ENCODE results near the gene PTPN9. TPM values are rescaled to one million over a fixed set of nuclear protein-coding genes. Genes with fewer than 3 reads are reported as not detected.
"Not testable (repeated sequence)": the region's sequence is repeated elsewhere in the genome, so short reads cannot be mapped to it uniquely, and the experiment has no call there.

The PTPN9 gene
- total and polyA plus RNA-seq, 7 experiments from 2014 or later, result 11.2 to 35.6 (median 15.7) TPM

DNA sequence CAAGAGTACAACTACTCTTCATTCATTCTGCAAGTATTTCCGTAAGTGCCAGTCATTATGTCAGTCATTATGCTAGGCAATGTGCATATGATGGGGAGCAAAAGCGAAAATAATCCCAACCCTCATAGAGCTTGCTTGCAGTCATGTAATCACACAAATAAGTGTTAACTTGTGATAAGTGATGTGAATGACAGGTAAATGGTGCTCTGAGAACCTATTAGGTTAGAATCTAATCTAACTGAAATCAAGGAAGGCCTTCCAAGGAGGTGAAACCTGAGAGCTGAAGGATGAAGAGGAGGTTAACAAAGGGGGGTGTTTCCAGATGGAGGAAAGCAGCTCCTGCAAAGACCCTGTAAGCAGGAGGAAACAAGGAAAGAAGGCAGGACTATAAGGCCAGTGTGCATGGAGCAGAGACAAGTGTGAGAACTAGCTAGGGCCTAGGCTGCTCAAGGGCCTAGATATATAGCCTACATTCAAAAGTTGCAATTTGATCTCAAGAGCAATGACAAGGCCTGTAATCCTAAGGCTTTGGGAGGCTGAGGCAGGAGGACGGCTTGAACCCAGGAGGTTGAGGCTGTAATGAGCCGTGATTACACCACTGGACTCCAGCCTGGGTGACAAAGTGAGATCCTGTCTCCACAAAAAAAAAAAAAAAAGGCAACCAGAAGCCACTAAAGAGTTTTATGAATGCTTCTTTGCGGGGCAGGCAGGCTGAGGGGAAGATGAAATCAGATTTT, 5.3 kb downstream of the PTPN9 start:
- Mint-ChIP-seq H3K9me3 (peaks cover 0 to 2% (median 0%) of the 10 kb centered on the region in 11 donors), H3K4me3 (peak overlapping the region in 1 of 10 donors; percentile 12), H3K36me3 (peaks cover 0 to 12% (median 4%) of the 10 kb centered on the region in 5 donors), H3K27ac (peak overlapping the region; percentile 5 to 87 (median 28)), H3K27me3 (no peaks in the 10 kb centered on the region), H3K4me1 (peaks cover 20 to 37% (median 32%) of the 10 kb centered on the region in 7 donors)
- ChIA-PET CTCF (interaction anchor here (0.7 to 1.0 kb wide), 2 partner anchors 34 to 66 kb away, joined by 3 read pairs; partner anchors contain the start of gene IMP3), POLR2A (interaction anchor here (0.5 to 1.7 kb wide), 3 partner anchors 33 to 68 kb away, joined by 3 to 5 read pairs (median 3); no protein-coding TSS in a partner anchor)
- H3K9me3 ChIP-seq (ENCODE audit: control insufficient read depth in 2 of 3, low read length in 3 of 3), result no peaks in the 10 kb centered on the region
- DNase-seq (no peak), ATAC-seq (no peak)
- no peak overlapping the region for H3K4me3 ChIP-seq (ENCODE audit: low read length)
- H3K36me3 ChIP-seq (ENCODE audit: control insufficient read depth in 2 of 3, insufficient read depth in 3 of 3, low read length in 3 of 3), result no peaks in the 10 kb centered on the region
- peaks cover 3 to 11% of the 10 kb centered on the region in 2 donors for H3K4me1 ChIP-seq (ENCODE audit: control insufficient read depth in 2 of 2, insufficient read depth in 2 of 2, low read length in 2 of 2)
- H3K27me3 ChIP-seq (ENCODE audit: control insufficient read depth in 2 of 2, insufficient read depth in 2 of 2, low read length in 2 of 2), result no peaks in the 10 kb centered on the region
- intact Hi-C loops (cut with micrococcal nuclease), result loop anchor here in 1 of 2 donors (10.0 kb wide), 1 partner anchor 209 kb away; the partner anchor contains the start of gene MAN2C1
- no peak overlapping the region for H3K27ac ChIP-seq (ENCODE audit: low read depth, low read length)

DNA sequence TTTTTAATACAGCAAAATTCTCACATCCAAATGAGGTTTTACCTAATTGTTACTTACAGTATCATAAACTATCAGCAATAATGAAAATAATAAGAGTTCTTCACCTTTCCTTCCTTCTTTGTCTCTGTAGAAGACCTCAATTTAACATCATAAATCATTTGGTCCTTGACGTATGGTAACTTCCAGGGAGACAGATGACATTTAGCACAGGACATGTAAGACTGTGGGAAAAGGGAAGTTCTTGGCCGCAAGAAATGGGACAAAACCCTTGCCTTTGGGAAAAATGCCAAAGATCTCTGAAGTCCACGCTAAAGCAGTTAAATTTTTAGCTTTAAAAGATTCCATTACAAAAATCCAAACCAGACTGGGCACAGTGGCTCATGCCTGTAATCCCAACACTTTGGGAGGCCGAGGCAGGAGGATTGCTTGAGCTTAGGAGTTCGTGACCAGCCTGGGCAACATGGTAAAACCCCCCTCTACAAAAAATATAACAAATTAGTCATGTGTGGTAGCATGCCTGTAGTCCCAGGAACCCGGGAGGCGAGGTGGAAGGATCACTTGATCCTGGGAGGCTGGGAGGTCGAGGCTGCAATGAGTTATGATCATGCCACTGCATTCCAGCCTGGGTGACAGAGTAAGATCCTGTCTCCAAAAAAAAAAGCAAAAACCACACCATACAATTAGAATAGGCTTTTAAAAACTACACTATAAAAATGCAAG, 8.8 kb downstream of the PTPN9 start:
- Histone ChIP-seq H3K27ac (ENCODE audit: low read depth, low read length) (no peak overlapping the region), H3K27me3 (ENCODE audit: control insufficient read depth in 2 of 2, insufficient read depth in 2 of 2, low read length in 2 of 2) (no peaks in the 10 kb centered on the region), H3K4me3 (ENCODE audit: low read length) (no peak overlapping the region), H3K4me1 (ENCODE audit: control insufficient read depth in 2 of 2, insufficient read depth in 2 of 2, low read length in 2 of 2) (no peaks in the 10 kb centered on the region), H3K9me3 (ENCODE audit: control insufficient read depth in 2 of 3, low read length in 3 of 3) (no peaks in the 10 kb centered on the region), H3K36me3 (ENCODE audit: control insufficient read depth in 2 of 3, insufficient read depth in 3 of 3, low read length in 3 of 3) (no peaks in the 10 kb centered on the region)
- Mint-ChIP-seq H3K4me3 (no peak overlapping the region), H3K9me3 (peaks cover 0 to 2% (median 0%) of the 10 kb centered on the region in 11 donors), H3K27ac (no peak overlapping the region), H3K4me1 (peaks cover 14 to 33% (median 25%) of the 10 kb centered on the region in 7 donors), H3K36me3 (peaks cover 0 to 12% (median 4%) of the 10 kb centered on the region in 5 donors), H3K27me3 (no peaks in the 10 kb centered on the region)
- intact Hi-C loops (cut with micrococcal nuclease), result loop anchor here in 1 of 2 donors (10.0 kb wide), 1 partner anchor 205 kb away; the partner anchor contains the start of gene MAN2C1
- ATAC-seq (no peak), DNase-seq (no peak)
- ChIA-PET CTCF (no interaction called here), POLR2A (interaction anchor here (1.1 kb wide), 1 partner anchor 28 kb away, joined by 3 read pairs; no protein-coding TSS in a partner anchor)

DNA sequence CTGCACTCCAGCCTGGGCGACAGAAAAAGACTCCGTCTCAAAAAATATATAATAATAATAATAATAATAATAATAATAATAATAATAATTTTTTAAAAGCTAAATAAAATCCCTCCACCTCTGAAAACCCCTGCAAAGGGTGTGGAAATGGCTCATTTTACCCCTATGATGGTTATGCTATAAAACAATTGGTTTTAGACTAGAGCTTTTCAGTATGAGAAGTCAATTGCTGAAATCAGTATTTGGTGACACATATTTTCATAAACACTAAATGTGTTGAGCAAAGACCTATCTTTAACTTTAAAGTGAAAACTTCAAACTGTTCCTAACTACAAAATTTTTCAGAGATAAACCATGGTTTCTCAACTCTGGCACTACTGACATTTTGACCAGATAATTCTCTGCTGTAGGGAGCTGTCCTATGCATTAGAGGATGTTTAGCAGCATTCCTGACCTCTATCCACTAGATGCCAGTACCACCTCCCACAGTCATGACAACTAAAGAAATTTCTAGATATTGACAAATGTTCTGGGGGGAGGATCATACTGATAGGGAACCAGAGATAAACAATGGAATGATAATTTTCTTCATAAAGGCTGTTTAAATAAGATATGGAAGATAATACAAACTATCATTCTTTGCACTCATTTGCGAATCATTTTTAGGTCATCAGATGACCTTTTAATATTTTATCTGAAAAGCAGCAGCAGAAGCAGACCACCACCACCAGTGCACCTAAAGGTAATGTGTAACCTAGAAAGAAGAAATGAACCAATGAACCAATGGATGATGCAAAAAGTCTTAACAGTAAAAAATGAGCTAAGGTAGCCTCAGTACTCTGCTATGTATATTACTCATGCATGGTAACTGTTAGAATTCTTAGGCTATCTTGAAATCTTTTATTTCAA, 13.8 kb downstream of the PTPN9 start:
- H3K36me3 Mint-ChIP-seq, result peaks cover 0 to 8% (median 4%) of the 10 kb centered on the region in 5 donors
- H3K4me3 Mint-ChIP-seq, result no peak overlapping the region
- intact Hi-C loops (cut with micrococcal nuclease), result loop anchor here in 1 of 2 donors (5.0 kb wide), 1 partner anchor 33 kb away; no protein-coding TSS in a partner anchor
- ChIA-PET CTCF (no interaction called here), POLR2A (no interaction called here)
- ATAC-seq, result no peak
- H3K27ac Mint-ChIP-seq, result peak overlapping the region in 1 of 9 donors; percentile 18
- DNase-seq, result no peak
- no peaks in the 10 kb centered on the region for H3K27me3 Mint-ChIP-seq
- Histone ChIP-seq H3K27me3 (ENCODE audit: control insufficient read depth in 2 of 2, insufficient read depth in 2 of 2, low read length in 2 of 2) (no peaks in the 10 kb centered on the region), H3K36me3 (ENCODE audit: control insufficient read depth in 2 of 3, insufficient read depth in 3 of 3, low read length in 3 of 3) (no peaks in the 10 kb centered on the region), H3K9me3 (ENCODE audit: control insufficient read depth in 2 of 3, low read length in 3 of 3) (no peaks in the 10 kb centered on the region), H3K4me3 (ENCODE audit: low read length) (no peak overlapping the region), H3K27ac (ENCODE audit: low read depth, low read length) (no peak overlapping the region), H3K4me1 (ENCODE audit: control insufficient read depth in 2 of 2, insufficient read depth in 2 of 2, low read length in 2 of 2) (no peaks in the 10 kb centered on the region)
- peaks cover 0 to 16% (median 11%) of the 10 kb centered on the region in 7 donors for H3K4me1 Mint-ChIP-seq
- H3K9me3 Mint-ChIP-seq, result peaks cover 0 to 2% (median 0%) of the 10 kb centered on the region in 11 donors

DNA sequence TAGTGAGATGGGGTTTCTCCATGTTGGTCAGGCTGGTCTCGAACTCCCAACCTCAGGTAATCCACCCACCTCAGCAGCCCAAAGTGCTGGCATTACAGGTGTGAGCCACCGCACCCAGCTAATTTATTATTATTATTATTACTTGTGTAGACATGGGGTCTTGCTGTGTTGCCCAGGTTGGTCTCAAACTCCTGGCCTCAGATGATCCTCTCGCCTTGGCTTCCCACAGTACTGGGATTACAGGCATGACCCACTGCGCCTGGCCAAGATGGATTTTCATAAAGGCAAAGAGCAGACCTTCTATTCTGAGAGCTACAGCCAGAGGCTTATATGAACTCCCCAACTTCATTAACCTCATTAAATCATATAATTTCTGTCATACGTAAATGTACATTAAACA, 17.2 kb downstream of the PTPN9 start:
- DNase-seq (no peak), ATAC-seq (no peak)
- ChIA-PET CTCF (interaction anchor here (0.6 kb wide), 2 partner anchors 35 to 68 kb away, joined by 3 to 5 read pairs; no protein-coding TSS in a partner anchor), POLR2A (no interaction called here)
- no peak overlapping the region for H3K27ac ChIP-seq (ENCODE audit: low read depth, low read length)
- Mint-ChIP-seq H3K27me3 (no peaks in the 10 kb centered on the region), H3K9me3 (no peaks in the 10 kb centered on the region), H3K4me1 (peaks cover 0 to 12% (median 7%) of the 10 kb centered on the region in 7 donors), H3K27ac (peak overlapping the region in 1 of 9 donors; percentile 41), H3K4me3 (no peak overlapping the region), H3K36me3 (peaks cover 0 to 8% (median 0%) of the 10 kb centered on the region in 5 donors)
- no peak overlapping the region for H3K4me3 ChIP-seq (ENCODE audit: low read length)
- H3K4me1 ChIP-seq (ENCODE audit: control insufficient read depth in 2 of 2, insufficient read depth in 2 of 2, low read length in 2 of 2), result no peaks in the 10 kb centered on the region
- H3K27me3 ChIP-seq (ENCODE audit: control insufficient read depth in 2 of 2, insufficient read depth in 2 of 2, low read length in 2 of 2), result no peaks in the 10 kb centered on the region
- intact Hi-C loops (cut with micrococcal nuclease), result no loop called here
- H3K9me3 ChIP-seq (ENCODE audit: control insufficient read depth in 2 of 3, low read length in 3 of 3), result no peaks in the 10 kb centered on the region
- H3K36me3 ChIP-seq (ENCODE audit: control insufficient read depth in 2 of 3, insufficient read depth in 3 of 3, low read length in 3 of 3), result no peaks in the 10 kb centered on the region

DNA sequence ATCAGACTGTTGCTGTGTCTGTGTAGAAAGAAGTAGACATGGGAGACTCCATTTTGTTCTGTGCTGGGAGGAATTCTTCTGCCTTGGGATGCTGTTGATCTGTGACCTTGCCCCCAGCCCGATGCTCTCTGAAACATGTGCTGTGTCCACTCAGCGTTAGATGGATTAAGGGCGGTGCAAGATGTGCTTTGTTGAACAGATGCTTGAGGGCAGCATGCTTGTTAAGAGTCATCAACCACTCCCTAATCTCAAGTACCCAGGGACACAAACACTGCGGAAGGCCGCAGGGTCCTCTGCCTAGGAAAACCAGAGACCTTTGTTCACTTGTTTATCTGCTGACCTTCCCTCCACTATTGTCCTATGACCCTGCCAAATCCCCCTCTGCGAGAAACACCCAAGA, 19.8 kb downstream of the PTPN9 start:
- H3K27me3 Mint-ChIP-seq; H3K9me3 Mint-ChIP-seq; POLR2A ChIA-PET; H3K4me1 ChIP-seq (ENCODE audit: control insufficient read depth in 2 of 2, insufficient read depth in 2 of 2, low read length in 2 of 2); H3K4me3 ChIP-seq (ENCODE audit: low read length); ATAC-seq; H3K27ac ChIP-seq (ENCODE audit: low read depth, low read length); H3K36me3 Mint-ChIP-seq; H3K9me3 ChIP-seq (ENCODE audit: control insufficient read depth in 2 of 3, low read length in 3 of 3); H3K4me1 Mint-ChIP-seq; H3K27me3 ChIP-seq (ENCODE audit: control insufficient read depth in 2 of 2, insufficient read depth in 2 of 2, low read length in 2 of 2); CTCF ChIA-PET; H3K27ac Mint-ChIP-seq; DNase-seq; intact Hi-C loops (cut with micrococcal nuclease); H3K36me3 ChIP-seq (ENCODE audit: control insufficient read depth in 2 of 3, insufficient read depth in 3 of 3, low read length in 3 of 3): not testable (repeated sequence)
- H3K4me3 Mint-ChIP-seq, result peak overlapping the region in 1 of 10 donors; percentile 56

DNA sequence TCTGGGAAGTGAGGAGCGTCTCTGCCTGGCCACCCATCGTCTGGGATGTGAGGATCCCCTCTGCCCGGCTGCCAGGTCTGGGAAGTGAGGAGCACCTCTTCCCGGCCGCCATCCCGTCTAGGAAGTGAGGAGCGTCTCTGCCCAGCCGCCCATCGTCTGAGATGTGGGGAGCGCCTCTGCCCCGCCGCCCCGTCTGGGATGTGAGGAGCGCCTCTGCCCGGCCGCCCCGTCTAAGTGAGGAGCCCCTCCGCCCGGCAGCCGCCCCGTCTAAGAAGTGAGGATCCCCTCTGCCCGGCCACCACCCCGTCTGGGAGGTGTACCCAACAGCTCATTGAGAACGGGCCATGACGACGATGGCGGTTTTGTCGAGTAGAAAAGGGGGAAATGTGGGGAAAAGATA, 20.2 kb downstream of the PTPN9 start:
- H3K27me3 ChIP-seq (ENCODE audit: control insufficient read depth in 2 of 2, insufficient read depth in 2 of 2, low read length in 2 of 2); H3K36me3 ChIP-seq (ENCODE audit: control insufficient read depth in 2 of 3, insufficient read depth in 3 of 3, low read length in 3 of 3); ATAC-seq; POLR2A ChIA-PET; H3K4me3 ChIP-seq (ENCODE audit: low read length); CTCF ChIA-PET; H3K27ac Mint-ChIP-seq; H3K4me3 Mint-ChIP-seq; H3K4me1 Mint-ChIP-seq; H3K27me3 Mint-ChIP-seq; H3K36me3 Mint-ChIP-seq; H3K9me3 ChIP-seq (ENCODE audit: control insufficient read depth in 2 of 3, low read length in 3 of 3); DNase-seq; intact Hi-C loops (cut with micrococcal nuclease); H3K9me3 Mint-ChIP-seq; H3K4me1 ChIP-seq (ENCODE audit: control insufficient read depth in 2 of 2, insufficient read depth in 2 of 2, low read length in 2 of 2); H3K27ac ChIP-seq (ENCODE audit: low read depth, low read length): not testable (repeated sequence)

Measured in naive thymus-derived CD4-positive, alpha-beta T cell (primary cell).